SK-N-MC (cell line): ENCODE data around the gene AOPEP.

ENCODE experiments used
- EZH2 ChIP-seq: fragments of 200-600 bp; sonication (generic); IDR thresholded peaks from one replicate; pipeline ENCODE4 v1.6.1; 2017; ENCODE audit warnings: antibody characterized with exemption
- FOXP2 ChIP-seq: optimal IDR thresholded peaks from 2 replicates; pipeline ENCODE3; 2011; ENCODE audit warnings: mild to moderate bottlenecking, moderate library complexity; ENCODE audit not compliant: insufficient read depth; ENCODE audit errors: extremely low read length, control extremely low read depth
- POLR2AphosphoS5 ChIP-seq: IDR thresholded peaks from 2 replicates; pipeline ENCODE4 v1.6.1; 2012; ENCODE audit warnings: mild to moderate bottlenecking, low read depth, low read length, borderline replicate concordance

DNA sequence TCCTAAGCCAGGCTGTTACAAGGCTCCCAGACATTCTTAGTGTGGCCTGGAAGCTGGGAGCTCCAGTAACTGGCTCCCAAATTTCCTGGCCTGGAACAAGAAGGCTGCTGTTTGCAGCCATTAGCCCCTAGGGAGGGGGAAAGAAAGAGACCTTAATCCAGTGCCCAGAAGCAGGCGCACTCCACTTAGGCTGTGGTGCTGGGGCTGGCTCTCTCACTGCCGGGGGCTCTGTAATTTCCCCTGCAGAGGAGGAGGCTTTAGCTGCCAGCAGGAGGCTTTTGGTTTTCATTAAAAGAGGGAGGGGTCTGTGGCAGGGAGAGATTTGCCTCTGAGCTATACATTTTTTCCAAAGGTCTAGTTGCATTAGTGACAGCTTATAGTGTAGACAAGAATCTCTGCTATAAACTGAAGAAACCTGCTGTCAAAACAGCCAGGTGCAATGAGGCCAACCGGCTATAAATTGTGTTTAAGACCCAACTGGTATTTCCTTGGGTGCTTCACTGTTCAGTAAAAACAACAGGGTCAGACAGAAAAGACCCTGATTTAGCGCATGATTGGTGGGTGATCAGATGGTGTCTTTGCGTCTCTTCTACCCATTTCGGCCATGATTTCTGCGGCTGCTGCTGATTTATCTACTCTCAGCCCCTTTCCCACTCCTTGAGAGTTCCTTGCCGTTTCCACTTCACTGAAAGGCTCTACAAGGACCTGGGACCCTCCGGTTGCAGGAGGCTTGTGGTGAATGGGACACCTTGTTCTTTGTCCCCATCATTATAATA is 254.6 kb downstream of the AOPEP start:
- TF ChIP-seq POLR2AphosphoS5 = no peak
- TF ChIP-seq EZH2 = no peak
- no peak for TF ChIP-seq FOXP2
